ENCODE measurements around the gene SF3A2.
A peak's percentile ranks its signal among the peaks of the same experiment; 100 is the strongest.

SF3A2 gene

GRCh38 chr19:2230033-2230531 is 6.5 kb upstream of the SF3A2 start:
- DNase-seq (ENCODE audit: low read depth) = no peak
- no peak overlapping the region for H3K4me3 ChIP-seq (replicated peaks; ENCODE audit: low read depth, low read length)
- TF ChIP-seq CTCF (IDR thresholded peaks at IDR 0.05; ENCODE audit: low read length, missing control alignments) = no peak

- DNase-seq (ENCODE audit: low read depth) = no peak
- no peak for TF ChIP-seq CTCF (IDR thresholded peaks at IDR 0.05; ENCODE audit: low read length, missing control alignments)
- H3K4me3 ChIP-seq (replicated peaks; ENCODE audit: low read depth, low read length) = no peak overlapping the region
These were observed 5.7 kb upstream of the SF3A2 start for GRCh38 chr19:2230807-2231533.

GRCh38 chr19:2231621-2232221 is 4.9 kb upstream of the SF3A2 start:
- DNase-seq (ENCODE audit: low read depth) = no peak
- no peak overlapping the region for H3K4me3 ChIP-seq (replicated peaks; ENCODE audit: low read depth, low read length)
- TF ChIP-seq CTCF (IDR thresholded peaks at IDR 0.05; ENCODE audit: low read length, missing control alignments) = no peak

GRCh38 chr19:2232286-2233151 is 4.1 kb upstream of the SF3A2 start:
- TF ChIP-seq CTCF (IDR thresholded peaks at IDR 0.05; ENCODE audit: low read length, missing control alignments) = no peak
- H3K4me3 ChIP-seq (replicated peaks; ENCODE audit: low read depth, low read length) = no peak overlapping the region
- DNase-seq (ENCODE audit: low read depth) = no peak

GRCh38 chr19:2233601-2234280 is 2.9 kb upstream of the SF3A2 start:
- no peak overlapping the region for H3K4me3 ChIP-seq (replicated peaks; ENCODE audit: low read depth, low read length)
- no peak for DNase-seq (ENCODE audit: low read depth)
- TF ChIP-seq CTCF (IDR thresholded peaks at IDR 0.05; ENCODE audit: low read length, missing control alignments) = no peak

GRCh38 chr19:2234996-2235380 is 1.6 kb upstream of the SF3A2 start:
- DNase-seq (ENCODE audit: low read depth) = no peak
- H3K4me3 ChIP-seq (replicated peaks; ENCODE audit: low read depth, low read length) = peak overlapping the region; percentile 74
- TF ChIP-seq CTCF (IDR thresholded peaks at IDR 0.05; ENCODE audit: low read length, missing control alignments) = no peak

Measured in fibroblast of pulmonary artery (primary cell).